Duodenal mucosa (tissue), 2 donors: ENCODE measurements around the gene AFAP1.

Experiments
- H3K27ac ChIP-seq: one replicate; pipeline ENCODE4 v1.7.0; 2013; ENCODE audit warnings: low read depth, low read length
- H3K27me3 ChIP-seq, 2 donors: one replicate each; pipeline ENCODE4 v1.7.0; 2013; ENCODE audit warnings: low read length in 2 of 2, control low read depth in 1 of 2; ENCODE audit not compliant: insufficient read depth in 2 of 2, control insufficient read depth in 1 of 2
- H3K36me3 ChIP-seq, 2 donors: one replicate each; pipeline ENCODE4 v1.7.0; 2013; ENCODE audit warnings: low read length in 2 of 2, control low read depth in 1 of 2; ENCODE audit not compliant: insufficient read depth in 2 of 2, control insufficient read depth in 1 of 2
- H3K4me1 ChIP-seq, 2 donors: one replicate each; pipeline ENCODE4 v1.7.0; 2013; ENCODE audit warnings: low read length in 2 of 2, control low read depth in 1 of 2; ENCODE audit not compliant: insufficient read depth in 2 of 2, control insufficient read depth in 1 of 2
- H3K4me3 ChIP-seq, 2 donors: one replicate each; pipeline ENCODE4 v1.7.0; 2013; ENCODE audit warnings: low read length in 2 of 2, low read depth in 1 of 2
- H3K9ac ChIP-seq, 2 donors: one replicate each; pipeline ENCODE4 v1.7.0; 2013; ENCODE audit warnings: low read length in 2 of 2, low read depth in 1 of 2
- H3K9me3 ChIP-seq, 2 donors: one replicate each; pipeline ENCODE4 v1.7.0; 2013; ENCODE audit warnings: low read length in 2 of 2, control low read depth in 1 of 2; ENCODE audit not compliant: control insufficient read depth in 1 of 2

The AFAP1 gene

GRCh38 chr4:7894677-7895181, 44.9 kb downstream of the AFAP1 start:
- Histone ChIP-seq H3K4me1 (peaks cover 0 to 6% of the 10 kb centered on the region in 2 donors), H3K4me3 (no peak overlapping the region), H3K27me3 (no peaks in the 10 kb centered on the region), H3K36me3 (no peaks in the 10 kb centered on the region), H3K9ac (no peak overlapping the region), H3K9me3 (no peaks in the 10 kb centered on the region), H3K27ac (no peak overlapping the region)

DNA sequence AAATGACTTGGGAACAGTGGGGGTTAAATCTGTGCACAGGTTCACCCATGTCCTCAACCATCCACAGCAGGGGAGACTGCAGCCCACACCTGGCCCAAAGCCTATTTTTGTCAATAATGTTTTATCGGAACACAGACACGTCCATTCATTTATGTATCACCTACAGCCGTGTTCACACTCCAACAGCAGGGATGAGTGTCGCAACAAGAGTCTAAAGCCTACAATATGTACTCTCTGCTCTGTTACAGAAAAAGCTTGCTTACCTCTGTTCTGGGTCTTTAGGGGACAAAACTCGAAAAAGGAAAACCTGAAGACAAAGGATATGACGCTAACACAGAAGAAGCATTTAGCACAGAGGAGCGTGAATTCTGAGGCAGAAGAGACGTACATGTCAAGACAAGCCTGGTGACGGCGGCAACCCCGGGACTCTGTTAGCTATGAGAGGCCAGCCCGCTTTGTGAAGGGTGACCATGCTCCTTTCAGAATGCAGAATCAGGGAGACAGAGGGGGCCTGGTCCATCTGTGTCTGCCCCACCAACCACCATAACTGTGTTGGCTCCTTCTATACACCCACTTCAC, 45.5 kb downstream of the AFAP1 start:
- H3K4me1 ChIP-seq, result peaks cover 0 to 6% of the 10 kb centered on the region in 2 donors
- H3K27ac ChIP-seq, result no peak overlapping the region
- H3K4me3 ChIP-seq, result no peak overlapping the region
- H3K9ac ChIP-seq, result no peak overlapping the region
- no peaks in the 10 kb centered on the region for H3K36me3 ChIP-seq
- no peaks in the 10 kb centered on the region for H3K27me3 ChIP-seq
- H3K9me3 ChIP-seq, result no peaks in the 10 kb centered on the region

DNA sequence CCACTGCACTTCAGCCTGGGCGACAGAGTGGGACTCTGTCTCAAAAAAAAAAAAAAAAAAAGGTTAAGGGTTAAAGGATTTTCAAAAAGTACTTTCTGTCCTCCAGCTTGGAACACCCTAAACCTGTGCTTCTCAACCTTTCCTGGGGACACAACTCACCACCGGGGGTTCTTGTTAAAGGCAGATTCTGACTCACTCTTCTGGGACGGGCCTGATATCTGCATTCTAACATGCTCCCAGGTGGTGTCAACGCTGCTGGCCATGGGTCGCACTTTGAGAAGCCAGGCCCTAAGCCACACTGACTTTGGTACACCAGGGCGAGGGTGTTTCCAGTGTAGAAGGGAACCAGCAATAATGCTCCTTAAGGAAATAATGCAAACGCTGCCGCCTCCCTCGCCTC, 46.1 kb downstream of the AFAP1 start:
- Histone ChIP-seq H3K4me1 (peaks cover 0 to 6% of the 10 kb centered on the region in 2 donors), H3K27ac (no peak overlapping the region), H3K36me3 (no peaks in the 10 kb centered on the region), H3K27me3 (no peaks in the 10 kb centered on the region), H3K9ac (no peak overlapping the region), H3K9me3 (no peaks in the 10 kb centered on the region), H3K4me3 (no peak overlapping the region)

- Histone ChIP-seq H3K9ac (no peak overlapping the region), H3K9me3 (no peaks in the 10 kb centered on the region), H3K27ac (no peak overlapping the region), H3K4me1 (peaks cover 0 to 6% of the 10 kb centered on the region in 2 donors), H3K4me3 (no peak overlapping the region), H3K27me3 (no peaks in the 10 kb centered on the region), H3K36me3 (no peaks in the 10 kb centered on the region)
Observed at GRCh38 chr4:7892212-7893019, 47.2 kb downstream of the AFAP1 start.

GRCh38 chr4:7890635-7891393, 48.8 kb downstream of the AFAP1 start:
- Histone ChIP-seq H3K27me3 (no peaks in the 10 kb centered on the region), H3K27ac (no peak overlapping the region), H3K9ac (no peak overlapping the region), H3K4me1 (peaks cover 0 to 6% of the 10 kb centered on the region in 2 donors), H3K36me3 (no peaks in the 10 kb centered on the region), H3K9me3 (no peaks in the 10 kb centered on the region), H3K4me3 (no peak overlapping the region)

DNA sequence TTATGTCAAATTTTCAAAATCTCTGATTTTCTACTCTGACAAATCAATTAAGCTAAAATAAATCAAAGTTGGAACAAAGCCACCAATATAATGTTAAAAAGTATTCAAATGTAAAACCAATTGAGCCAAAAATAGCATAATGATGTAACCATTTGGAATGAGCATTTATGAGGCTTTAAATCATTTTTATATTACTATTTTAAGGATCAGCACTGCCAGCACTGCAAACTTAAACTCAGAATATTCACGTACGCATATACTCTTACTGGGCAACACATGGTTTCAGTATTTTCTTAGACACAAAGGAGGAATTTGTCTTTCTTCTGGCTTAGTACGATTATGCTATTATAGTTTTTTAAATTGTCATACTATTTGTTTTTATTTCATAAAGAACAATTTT, 52.2 kb downstream of the AFAP1 start:
- Histone ChIP-seq H3K4me3 (no peak overlapping the region), H3K27ac (no peak overlapping the region), H3K4me1 (peaks cover 0 to 6% of the 10 kb centered on the region in 2 donors), H3K27me3 (no peaks in the 10 kb centered on the region), H3K9ac (no peak overlapping the region), H3K36me3 (no peaks in the 10 kb centered on the region), H3K9me3 (no peaks in the 10 kb centered on the region)

- H3K27ac ChIP-seq, result no peak overlapping the region
- H3K4me1 ChIP-seq, result peaks cover 0 to 6% of the 10 kb centered on the region in 2 donors
- H3K9ac ChIP-seq, result no peak overlapping the region
- no peaks in the 10 kb centered on the region for H3K27me3 ChIP-seq
- no peaks in the 10 kb centered on the region for H3K36me3 ChIP-seq
- H3K4me3 ChIP-seq, result no peak overlapping the region
- no peaks in the 10 kb centered on the region for H3K9me3 ChIP-seq
Observed at GRCh38 chr4:7886007-7886973, 53.4 kb downstream of the AFAP1 start.

DNA sequence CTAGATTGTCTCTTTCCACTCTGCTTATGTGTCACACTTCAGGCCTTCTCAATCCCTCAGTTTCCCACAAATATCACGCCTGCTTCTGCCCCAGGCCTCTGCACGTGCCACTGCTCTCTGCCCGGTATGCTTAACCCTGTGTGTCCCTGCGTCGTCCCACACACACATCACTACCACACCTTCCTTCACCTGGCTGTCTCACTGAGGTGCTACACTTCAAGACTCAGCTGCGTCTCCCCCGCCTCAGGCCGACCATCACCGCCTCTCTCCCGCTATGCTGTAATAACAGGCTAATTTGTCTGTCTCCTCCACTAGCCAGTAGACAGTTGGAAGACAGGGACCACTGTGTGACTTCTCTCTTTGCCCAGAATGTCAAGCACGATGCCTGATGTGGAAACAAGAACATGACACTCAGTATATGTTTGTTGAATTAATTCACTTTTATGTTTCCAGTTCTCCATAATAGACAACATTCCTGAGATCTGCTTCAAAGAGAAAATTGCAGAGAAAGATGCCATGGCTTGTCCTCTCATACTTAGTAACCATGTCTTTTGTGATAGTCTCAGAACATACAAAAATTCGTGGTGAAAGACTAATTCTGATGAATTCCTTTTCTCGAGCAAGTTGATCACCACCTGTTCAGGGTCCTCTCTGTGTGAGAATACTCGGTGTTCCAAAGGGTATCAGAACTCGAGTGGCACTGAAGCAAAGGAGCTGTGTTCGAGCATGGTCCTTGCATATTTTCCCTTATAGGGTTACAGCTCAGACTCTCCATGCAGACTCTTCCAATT, 54.2 kb downstream of the AFAP1 start:
- no peaks in the 10 kb centered on the region for H3K4me1 ChIP-seq
- no peaks in the 10 kb centered on the region for H3K9me3 ChIP-seq
- no peaks in the 10 kb centered on the region for H3K27me3 ChIP-seq
- no peak overlapping the region for H3K9ac ChIP-seq
- H3K36me3 ChIP-seq, result no peaks in the 10 kb centered on the region
- H3K4me3 ChIP-seq, result no peak overlapping the region
- no peak overlapping the region for H3K27ac ChIP-seq

DNA sequence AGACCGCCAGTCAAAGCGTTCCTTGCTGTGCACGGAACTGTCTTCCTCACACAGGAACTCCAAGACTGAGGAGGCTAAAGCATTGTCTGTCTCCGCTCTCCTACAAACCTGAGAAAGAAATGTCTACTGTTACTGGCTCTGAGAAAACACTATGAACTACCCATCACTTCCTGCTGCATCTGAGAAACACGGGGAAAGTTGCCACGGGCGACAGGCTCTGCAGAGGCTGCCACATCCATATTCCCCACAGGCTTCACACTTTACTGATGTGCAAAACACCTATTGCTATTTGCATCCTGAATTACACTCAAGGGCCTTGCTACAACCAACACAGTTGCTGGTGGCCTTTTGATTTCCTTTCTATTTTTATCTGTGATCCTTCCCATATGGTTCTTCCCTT, 59.0 kb downstream of the AFAP1 start:
- no peak overlapping the region for H3K9ac ChIP-seq
- no peaks in the 10 kb centered on the region for H3K9me3 ChIP-seq
- H3K4me3 ChIP-seq, result no peak overlapping the region
- H3K36me3 ChIP-seq, result no peaks in the 10 kb centered on the region
- no peak overlapping the region for H3K27ac ChIP-seq
- no peaks in the 10 kb centered on the region for H3K27me3 ChIP-seq
- peaks cover 8 to 9% of the 10 kb centered on the region in 2 donors for H3K4me1 ChIP-seq
